Measurements from ENCODE around the gene ZNF469.

DNA sequence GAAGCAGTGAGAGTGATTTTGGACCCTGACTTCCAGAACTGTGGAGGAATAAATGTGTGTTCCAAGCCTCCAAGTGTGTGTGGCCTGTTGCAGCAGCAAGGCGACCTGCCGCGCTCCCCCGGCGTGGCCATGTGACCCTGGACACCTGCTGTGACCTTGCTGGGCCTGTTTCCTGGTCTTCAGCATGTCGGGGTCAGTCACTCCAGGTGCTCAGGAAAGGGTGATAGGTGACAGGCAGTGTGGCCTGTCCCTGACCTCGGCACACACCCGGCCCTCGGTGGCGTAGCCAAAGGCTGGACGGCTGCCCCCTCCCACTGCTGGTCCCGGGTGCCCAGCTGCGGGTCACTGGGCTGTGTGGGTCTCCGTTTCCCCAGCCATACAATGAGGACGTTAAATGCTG lies 31.8 kb upstream of the ZNF469 start:
- TF ChIP-seq CTCF (IDR thresholded peaks at IDR 0.05) (no peak), POLR2A (IDR thresholded peaks at IDR 0.05) (no peak), POLR2AphosphoS5 (IDR thresholded peaks at IDR 0.05) (no peak)

Measured in gastroesophageal sphincter (tissue), 3 donors.